GM20000 (cell line): Measurements from ENCODE around the gene CPM.

Source experiments
- DNase-seq: peaks from one replicate; pipeline ENCODE4 v3.0.0; 2012; ENCODE audit warnings: low spot score
- CTCF ChIP-seq: IDR thresholded peaks from 2 replicates; pipeline ENCODE4 v1.5.1; 2012; ENCODE audit warnings: mild to moderate bottlenecking, control low read depth; ENCODE audit errors: extremely low read depth, missing control alignments

CPM gene

DNA sequence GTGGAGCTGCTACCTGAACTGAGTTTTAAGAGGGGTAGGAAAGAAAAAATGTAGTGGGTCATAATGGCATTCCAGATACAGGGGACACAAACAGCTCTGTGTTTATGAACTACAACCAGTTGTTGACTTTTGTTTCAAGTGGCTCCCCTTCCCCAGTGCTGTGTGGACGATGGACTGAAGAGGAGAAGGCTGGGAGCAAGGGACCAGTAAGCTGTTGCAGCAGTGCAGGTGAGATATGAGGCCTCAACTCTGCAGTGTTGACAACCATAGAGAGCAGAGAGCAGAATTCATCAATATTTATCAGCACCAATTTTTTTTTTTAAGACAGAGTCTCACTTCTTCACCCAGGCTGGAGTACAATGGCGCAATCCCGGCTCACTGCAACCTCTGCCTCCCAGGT is 78.4 kb downstream of the CPM start:
- DNase-seq = no peak
- TF ChIP-seq CTCF = no peak

DNA sequence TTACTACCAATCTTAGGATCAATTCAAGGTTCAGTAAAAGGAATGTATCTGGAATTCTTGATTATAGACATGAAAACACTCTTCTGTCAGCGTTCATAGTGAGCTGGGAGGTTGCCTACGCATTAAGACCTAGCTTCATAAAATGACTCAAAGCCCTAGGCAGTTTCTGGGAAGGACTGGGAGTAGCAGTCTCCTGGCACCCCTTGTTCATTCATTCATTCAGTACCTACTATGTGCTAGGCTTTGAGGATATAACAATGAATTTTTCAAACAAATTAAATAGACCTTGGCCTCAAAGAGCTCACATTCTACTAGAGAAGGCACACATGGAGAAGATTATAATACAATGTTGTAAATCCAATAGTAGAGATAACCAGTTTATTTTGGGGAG is 78.9 kb downstream of the CPM start:
- TF ChIP-seq CTCF = no peak
- no peak for DNase-seq

DNA sequence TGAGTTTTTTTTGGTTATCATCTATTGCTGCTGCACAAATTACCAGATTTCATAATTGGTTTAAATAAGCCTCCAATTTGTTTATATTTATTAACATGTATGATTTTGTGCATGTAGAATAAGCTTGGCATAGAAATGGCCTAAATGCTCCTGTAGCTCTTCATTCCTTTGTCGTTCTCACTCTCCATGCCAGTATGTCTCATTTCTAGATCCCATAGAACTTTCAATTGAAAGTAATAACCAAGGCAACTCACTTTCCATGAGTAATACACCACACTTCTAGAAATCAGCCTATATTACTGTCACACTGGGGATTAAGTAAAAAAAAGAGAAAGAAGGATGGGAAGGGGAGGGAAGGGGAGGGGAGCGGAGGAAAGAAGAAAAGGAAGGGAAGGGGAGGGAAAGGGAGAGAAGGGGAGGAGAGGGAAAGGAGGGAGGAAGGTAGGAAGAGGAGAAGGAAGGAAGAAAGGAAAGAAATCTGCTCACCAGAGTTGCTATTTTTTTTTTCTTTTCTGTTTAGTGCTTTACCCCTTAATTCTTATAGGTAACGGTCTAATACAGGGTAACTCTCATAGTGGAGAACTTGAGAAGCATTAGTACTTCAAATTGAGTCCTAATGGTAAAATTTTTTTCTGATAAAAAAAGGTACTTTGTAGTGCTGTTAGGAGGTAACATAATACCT is 79.4 kb downstream of the CPM start:
- TF ChIP-seq CTCF = no peak
- no peak for DNase-seq

DNA sequence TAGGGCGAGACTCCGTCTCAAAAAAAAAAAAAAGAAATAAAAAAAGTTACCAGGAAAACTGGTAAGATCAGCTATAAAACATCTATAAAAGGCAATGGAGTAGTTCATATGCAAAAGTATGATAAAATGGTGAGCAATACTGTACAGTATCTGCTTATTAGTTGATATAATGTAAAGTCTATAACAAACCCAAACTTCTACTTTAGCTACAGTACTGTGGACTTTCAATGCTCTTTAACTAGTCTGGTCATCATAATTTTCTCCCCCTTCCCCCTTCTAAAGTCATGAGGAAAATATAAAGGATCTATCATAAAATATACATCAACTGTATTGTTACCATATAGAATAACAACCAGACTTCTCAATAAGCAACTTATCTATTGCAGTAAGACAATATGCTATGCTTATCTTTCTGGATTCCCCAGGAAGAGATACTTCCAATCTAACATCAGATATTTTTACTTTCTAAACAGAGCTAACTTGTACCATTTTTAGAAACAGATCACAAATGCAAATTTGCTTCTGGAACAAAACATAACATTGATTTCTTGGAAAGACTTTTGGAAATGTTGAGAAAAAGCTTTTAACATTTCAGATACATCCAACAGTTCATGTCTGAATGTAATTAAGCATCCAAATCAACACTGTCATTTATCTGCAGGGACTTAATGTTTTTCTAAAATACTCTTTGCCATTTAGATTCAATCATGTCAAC is 81.2 kb downstream of the CPM start:
- no peak for TF ChIP-seq CTCF
- DNase-seq = no peak

- TF ChIP-seq CTCF = no peak
- no peak for DNase-seq
Measured at GRCh38 chr12:68850390-68850789, 82.6 kb downstream of the CPM start.

DNA sequence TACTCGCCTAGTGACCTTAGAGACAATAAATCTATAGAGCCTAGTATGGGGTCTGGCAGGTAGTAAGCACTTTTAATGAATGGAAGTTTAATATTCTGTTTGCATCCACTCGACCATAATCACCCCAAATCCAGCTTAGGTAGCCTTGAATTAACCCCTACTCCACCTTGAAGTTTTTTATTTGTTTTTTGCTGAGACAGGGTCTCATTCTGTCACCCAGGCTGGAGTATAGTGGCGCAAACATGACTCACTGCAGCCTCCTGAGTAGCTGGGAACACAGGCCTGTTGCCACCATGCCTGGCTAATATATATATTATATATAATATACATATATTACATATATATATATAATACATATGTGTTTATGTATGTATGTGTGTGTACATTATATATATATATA is 86.2 kb downstream of the CPM start:
- no peak for TF ChIP-seq CTCF
- DNase-seq = no peak

GRCh38 chr12:68844788-68845695 is 87.9 kb downstream of the CPM start:
- no peak for TF ChIP-seq CTCF
- DNase-seq = no peak
